ENCODE results near the gene SLC17A7.

- TF ChIP-seq MAX (IDR thresholded peaks at IDR 0.05) = no peak
- TF ChIP-seq SAP30 (IDR thresholded peaks at IDR 0.05; ENCODE audit: insufficient read depth, insufficient replicate concordance, low read length) = no peak
- TF ChIP-seq POLR2AphosphoS5 (IDR thresholded peaks at IDR 0.05; ENCODE audit: low read depth, low read length) = no peak
- no peak for TF ChIP-seq SIN3A (conservative IDR thresholded peaks at IDR 0.05 in 1 of 2, IDR thresholded peaks at IDR 0.05 in 1 of 2; ENCODE audit: low read depth in 1 of 2, low read length in 2 of 2)
- TF ChIP-seq NRF1 (IDR thresholded peaks at IDR 0.05; ENCODE audit: low read depth, low read length) = no peak
- TF ChIP-seq EZH2 (IDR thresholded peaks at IDR 0.05; ENCODE audit: low read depth, low read length, severe bottlenecking) = no peak
- no peak for TF ChIP-seq TAF1 (IDR thresholded peaks at IDR 0.05; ENCODE audit: low read depth, low read length)
Observed at GRCh38 chr19:49469828-49470614, 28.7 kb upstream of the SLC17A7 start.
